ENCODE measurements around the gene CMTM6.
"Not testable (repeated sequence)": the region's sequence is repeated elsewhere in the genome, so short reads cannot be mapped to it uniquely, and the experiment has no call there.

The CMTM6 gene

GRCh38 chr3:32440611-32441350 is 61.9 kb downstream of the CMTM6 start:
- no peak for DNase-seq

DNA sequence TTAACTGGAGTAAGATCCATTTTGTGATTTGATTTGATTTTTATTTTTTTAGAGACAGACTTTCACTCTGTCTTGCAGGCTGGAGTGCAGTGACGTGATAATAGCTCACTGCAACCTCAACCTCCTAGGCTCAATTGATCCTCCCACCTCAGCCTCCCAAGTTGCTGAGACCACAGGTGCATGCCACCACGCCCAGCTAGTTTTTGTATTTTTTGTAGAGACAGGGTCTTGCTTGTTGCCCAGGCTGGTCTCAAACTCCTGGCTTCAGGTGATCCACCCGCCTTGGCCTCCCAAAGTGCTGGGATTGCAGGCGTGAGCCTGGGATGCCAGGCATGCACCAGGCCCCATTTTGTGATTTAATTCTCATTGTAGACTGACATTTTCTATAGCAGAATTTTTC is 63.2 kb downstream of the CMTM6 start:
- not testable (repeated sequence) for DNase-seq

GRCh38 chr3:32438596-32439344 is 63.9 kb downstream of the CMTM6 start:
- no peak for DNase-seq

GRCh38 chr3:32437896-32438295 is 64.8 kb downstream of the CMTM6 start:
- no peak for DNase-seq

- DNase-seq = no peak
Measured at GRCh38 chr3:32436816-32437189, 65.8 kb downstream of the CMTM6 start.

GRCh38 chr3:32435911-32436815 is 66.5 kb downstream of the CMTM6 start:
- DNase-seq = no peak

GRCh38 chr3:32434206-32434605 is 68.4 kb downstream of the CMTM6 start:
- DNase-seq = no peak

GRCh38 chr3:32432711-32433530 is 69.7 kb downstream of the CMTM6 start:
- no peak for DNase-seq

DNA sequence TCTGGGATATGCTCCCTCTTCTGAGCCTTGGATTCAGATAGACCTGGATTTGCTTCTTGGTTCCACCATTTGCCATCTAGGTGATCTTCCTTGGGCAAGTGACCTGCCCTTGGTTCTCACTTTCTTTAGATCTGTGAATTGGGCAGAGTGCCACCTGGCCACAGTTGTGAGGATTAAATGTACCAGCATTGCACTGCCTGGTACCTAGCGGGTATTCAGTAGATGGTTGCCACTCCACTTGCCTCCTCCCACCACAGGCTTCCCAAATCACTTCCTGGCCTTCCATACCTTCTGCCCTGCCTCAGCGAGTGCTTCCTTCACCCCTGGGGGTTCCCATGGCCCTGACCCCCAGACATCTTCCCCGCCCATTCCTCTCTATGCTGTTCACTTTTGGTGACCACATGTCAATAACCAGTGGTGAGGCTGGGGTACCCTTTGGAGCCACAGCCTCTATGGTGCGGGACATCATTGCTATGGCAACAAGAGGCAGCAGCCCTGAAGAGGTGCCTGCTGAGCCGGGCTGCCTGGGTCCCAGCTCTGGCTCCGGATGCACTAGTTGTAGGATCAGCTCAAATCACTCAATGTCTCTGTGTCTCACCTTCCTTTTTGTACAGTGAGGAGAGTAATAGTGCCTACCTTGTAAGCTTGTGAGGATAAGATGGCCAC is 70.5 kb downstream of the CMTM6 start:
- no peak for DNase-seq

GRCh38 chr3:32431481-32431880 is 71.2 kb downstream of the CMTM6 start:
- DNase-seq = no peak

Data from CD4-positive, alpha-beta T cell treated with Interferon gamma for 1 hour (primary cell).